Immature natural killer cell (primary cell): Measurements from ENCODE around the gene PHAF1. TPM values are rescaled to one million over a fixed set of nuclear protein-coding genes. Genes with fewer than 3 reads are reported as not detected.
A peak's percentile ranks its signal among the peaks of the same experiment; 100 is the strongest.

Source experiments
- DNase-seq, 3 donors: peaks; one replicate each; pipeline ENCODE4 v3.0.0; 2022; ENCODE audit warnings: mixed read lengths in 1 of 3
- H3K27ac Mint-ChIP-seq, 6 donors: one replicate each; pipeline ENCODE4 v1.8.0; 2020; ENCODE audit warnings: mixed read lengths in 6 of 6, mild to moderate bottlenecking in 5 of 6, inconsistent platforms in 4 of 6, moderate library complexity in 3 of 6
- H3K27me3 Mint-ChIP-seq, 3 donors: one replicate each; pipeline ENCODE4 v1.8.0; 2020 to 2021; ENCODE audit warnings: low read depth in 3 of 3, mild to moderate bottlenecking in 3 of 3, mixed read lengths in 3 of 3, moderate library complexity in 3 of 3, inconsistent platforms in 1 of 3
- H3K36me3 Mint-ChIP-seq, 3 donors: one replicate each; pipeline ENCODE4 v1.8.0; 2020; ENCODE audit warnings: mixed read lengths in 3 of 3, inconsistent platforms in 2 of 3, mild to moderate bottlenecking in 2 of 3
- H3K4me1 Mint-ChIP-seq, 2 donors: one replicate each; pipeline ENCODE4 v1.8.0; 2020; ENCODE audit warnings: inconsistent platforms in 2 of 2, mild to moderate bottlenecking in 2 of 2, mixed read lengths in 2 of 2, moderate library complexity in 1 of 2
- H3K4me3 Mint-ChIP-seq, 5 donors: one replicate each; pipeline ENCODE4 v1.8.0; 2020; ENCODE audit warnings: mild to moderate bottlenecking in 5 of 5, mixed read lengths in 5 of 5, inconsistent platforms in 3 of 5, moderate library complexity in 3 of 5
- H3K9me3 Mint-ChIP-seq, 6 donors: one replicate each; pipeline ENCODE4 v1.8.0; 2020; ENCODE audit warnings: mild to moderate bottlenecking in 6 of 6, mixed read lengths in 6 of 6, inconsistent platforms in 4 of 6, moderate library complexity in 3 of 6
- polyA plus RNA-seq, 3 donors: library from polyadenylated mRNA; unstranded; fragments of 300-500 nt; fragmentation: Illumina TruSeq; gene quantifications; one replicate each; pipeline ENCODE4 v1.2.3, GENCODE V29; 2021

The PHAF1 gene
- polyA plus RNA-seq, 3 donors from 2014 or later, result 5.7 to 15.1 (median 14.4) TPM

DNA sequence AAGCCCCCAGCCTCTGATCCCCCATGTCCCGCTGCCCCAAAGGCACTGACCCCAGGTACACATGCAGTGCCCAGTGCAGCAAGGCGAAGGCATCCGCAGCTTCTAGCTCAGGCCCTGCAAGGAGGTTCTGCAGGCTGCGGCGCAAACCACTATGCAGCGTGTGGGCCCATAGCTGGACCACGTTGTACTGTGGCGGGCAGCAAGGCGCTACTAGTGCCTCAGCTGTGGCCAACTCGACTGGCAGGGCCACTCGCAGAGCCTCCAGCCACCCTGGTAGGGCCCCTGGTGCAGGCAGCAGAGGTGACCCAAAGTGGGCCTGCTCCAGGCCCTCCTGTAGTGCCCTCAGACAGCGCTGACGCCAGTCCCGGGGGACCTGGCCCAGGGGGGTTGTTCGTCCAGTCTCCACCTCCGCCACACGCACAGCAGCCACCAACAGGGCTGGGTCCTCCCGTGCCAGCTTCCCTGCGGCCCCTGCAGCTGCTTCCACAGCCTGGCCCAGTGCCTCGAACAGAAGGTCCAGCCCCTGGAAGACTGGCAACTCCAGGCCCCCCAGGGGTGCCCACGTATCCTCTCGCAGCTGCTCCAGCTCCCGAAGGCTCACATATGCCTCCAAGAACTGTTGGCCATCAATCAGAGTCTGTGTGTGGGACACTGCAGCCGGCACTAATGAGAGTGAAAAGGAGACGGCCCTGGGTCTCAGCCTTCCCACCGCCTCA is 77.6 kb downstream of the PHAF1 start:
- H3K36me3 Mint-ChIP-seq, result no peaks in the 10 kb centered on the region
- H3K4me3 Mint-ChIP-seq, result no peak overlapping the region
- DNase-seq, result no peak
- H3K4me1 Mint-ChIP-seq, result peaks cover 17 to 21% of the 10 kb centered on the region in 2 donors
- no peak overlapping the region for H3K27ac Mint-ChIP-seq
- no peaks in the 10 kb centered on the region for H3K9me3 Mint-ChIP-seq
- peaks cover 7 to 8% (median 7%) of the 10 kb centered on the region in 3 donors for H3K27me3 Mint-ChIP-seq

GRCh38 chr16:67188323-67188722 is 78.6 kb downstream of the PHAF1 start:
- Mint-ChIP-seq H3K27me3 (peaks cover 7 to 8% (median 7%) of the 10 kb centered on the region in 3 donors), H3K9me3 (no peaks in the 10 kb centered on the region), H3K4me3 (no peak overlapping the region), H3K36me3 (no peaks in the 10 kb centered on the region), H3K4me1 (peaks cover 27 to 31% of the 10 kb centered on the region in 2 donors), H3K27ac (no peak overlapping the region)
- no peak for DNase-seq

DNA sequence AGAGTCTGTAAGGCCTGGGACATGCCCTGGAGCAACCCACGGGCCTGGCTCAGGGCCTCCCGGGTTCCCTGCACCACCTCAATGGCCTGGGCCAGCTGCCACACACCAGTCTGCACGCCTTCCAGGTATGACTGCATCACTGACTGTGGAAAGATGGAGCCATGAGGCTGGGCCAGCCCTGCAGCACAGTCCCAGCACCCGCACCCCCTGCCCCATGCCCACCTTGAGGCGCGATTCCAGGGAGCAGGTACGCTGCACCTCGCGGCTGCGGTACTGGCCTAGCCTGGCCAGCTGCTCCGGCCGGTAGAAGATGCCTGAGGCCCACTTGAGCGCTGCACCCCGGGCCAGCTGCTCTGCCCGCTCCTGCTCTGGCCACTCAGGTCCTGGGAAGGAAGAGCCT is 79.1 kb downstream of the PHAF1 start:
- Mint-ChIP-seq H3K4me3 (no peak overlapping the region), H3K9me3 (no peaks in the 10 kb centered on the region), H3K36me3 (no peaks in the 10 kb centered on the region), H3K27me3 (peaks cover 7 to 10% (median 7%) of the 10 kb centered on the region in 3 donors), H3K4me1 (peaks cover 32 to 36% of the 10 kb centered on the region in 2 donors), H3K27ac (no peak overlapping the region)
- DNase-seq, result no peak

- DNase-seq, result no peak
- Mint-ChIP-seq H3K27me3 (peaks cover 7 to 10% (median 7%) of the 10 kb centered on the region in 3 donors), H3K9me3 (no peaks in the 10 kb centered on the region), H3K36me3 (no peaks in the 10 kb centered on the region), H3K27ac (no peak within 1 kb of the TSS), H3K4me3 (peak within 1 kb of the TSS in 2 of 5 donors; percentile 88 to 91), H3K4me1 (peaks cover 39% of the 10 kb centered on the region in 2 donors)
Measured at GRCh38 chr16:67190041-67190440, 80.3 kb downstream of the PHAF1 start, which contains the start of gene EXOC3L1. Gene EXOC3L1, minus strand, starts transcription at chr16:67190136. Its CDS starts 460 bp downstream, at chr16:67189676.

DNA sequence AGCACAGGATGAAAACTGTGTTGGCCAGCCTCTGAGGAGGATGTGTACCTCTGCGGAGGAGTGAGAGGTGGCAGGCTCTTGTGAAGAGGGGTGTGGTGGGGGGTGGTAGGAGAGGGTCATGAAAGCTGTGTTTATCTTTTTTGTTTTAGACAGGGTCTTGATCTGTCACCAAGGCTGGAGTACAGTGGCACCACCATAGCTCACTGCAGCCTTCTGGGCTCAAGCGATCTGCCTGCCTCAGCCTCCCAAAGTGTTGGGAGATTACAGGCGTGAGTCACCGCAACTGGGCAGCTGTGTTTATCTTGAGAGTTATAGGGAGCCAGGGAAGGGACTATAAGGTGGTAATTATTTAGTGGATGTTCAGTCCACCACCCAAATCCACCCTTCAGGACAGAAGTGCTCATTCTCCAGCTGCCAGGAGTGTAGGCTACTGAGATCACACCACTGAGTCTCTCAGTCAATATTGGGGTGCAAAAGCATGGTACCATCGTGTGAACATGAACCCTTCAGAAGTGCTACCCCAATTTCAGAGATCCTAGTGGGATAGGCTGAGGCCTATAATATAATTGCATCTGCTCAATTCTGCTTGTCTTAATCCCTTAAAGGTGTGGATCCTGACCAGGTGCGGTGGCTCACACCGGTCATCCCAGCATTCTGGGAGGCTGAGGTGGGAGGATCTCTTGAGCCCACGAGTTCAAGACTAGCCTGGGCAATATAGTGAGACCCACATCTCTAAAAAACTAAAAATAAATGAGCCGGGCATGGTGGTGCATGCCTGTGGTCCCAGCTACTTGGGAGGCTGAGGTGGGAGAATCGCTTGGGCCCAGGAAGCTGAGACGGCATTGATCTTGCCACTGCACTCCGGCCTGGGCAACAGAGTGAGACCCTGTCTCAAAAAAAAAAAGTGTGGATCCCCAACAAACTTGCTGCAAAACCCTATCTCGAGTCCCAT is 81.0 kb downstream of the PHAF1 start:
- H3K4me1 Mint-ChIP-seq, result peaks cover 32 to 35% of the 10 kb centered on the region in 2 donors
- H3K27me3 Mint-ChIP-seq, result peaks cover 2 to 9% (median 5%) of the 10 kb centered on the region in 3 donors
- peaks cover 0 to 3% (median 0%) of the 10 kb centered on the region in 3 donors for H3K36me3 Mint-ChIP-seq
- H3K4me3 Mint-ChIP-seq, result peak overlapping the region in 3 of 5 donors; percentile 88 to 91 (median 88)
- no peak overlapping the region for H3K27ac Mint-ChIP-seq
- no peak for DNase-seq
- no peaks in the 10 kb centered on the region for H3K9me3 Mint-ChIP-seq

DNA sequence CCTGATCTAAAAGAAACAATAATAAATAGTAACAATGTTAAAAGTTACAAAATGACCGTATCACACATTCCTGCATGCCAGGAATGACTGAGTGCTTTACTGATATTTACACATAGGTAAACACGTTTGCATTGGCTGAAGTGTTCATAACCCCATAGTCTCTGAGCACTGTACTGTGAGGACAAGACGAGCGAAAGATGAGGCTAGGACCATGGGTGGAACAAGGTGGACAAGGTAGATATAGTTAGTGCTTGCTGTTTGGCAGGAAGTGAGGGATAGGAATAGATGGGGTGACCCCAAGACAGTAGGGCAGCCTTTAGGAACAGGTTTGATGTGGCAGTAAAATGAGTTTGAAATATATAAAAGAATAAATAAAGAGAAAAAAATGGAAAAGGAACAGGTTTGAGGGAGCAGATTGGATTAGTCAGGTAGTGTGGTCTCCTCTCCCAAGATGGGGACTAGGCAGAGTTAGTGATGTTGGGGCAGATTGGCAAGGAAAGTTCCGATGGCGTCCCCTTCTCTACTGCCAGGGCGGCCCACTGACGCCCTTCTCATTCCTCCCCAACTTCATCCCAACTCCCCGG is 81.8 kb downstream of the PHAF1 start:
- Mint-ChIP-seq H3K27ac (peak overlapping the region; percentile 57 to 93 (median 87)), H3K9me3 (no peaks in the 10 kb centered on the region), H3K4me3 (peak overlapping the region; percentile 88 to 92 (median 88)), H3K36me3 (peaks cover 6 to 11% (median 6%) of the 10 kb centered on the region in 3 donors), H3K27me3 (peaks cover 1 to 9% (median 5%) of the 10 kb centered on the region in 3 donors), H3K4me1 (peaks cover 35 to 41% of the 10 kb centered on the region in 2 donors)
- no peak for DNase-seq

GRCh38 chr16:67191995-67192681 is 82.4 kb downstream of the PHAF1 start, which contains the start of gene E2F4:
Gene E2F4, plus strand, starts transcription at chr16:67192155. Its CDS starts 73 bp downstream, at chr16:67192228.
- H3K27ac Mint-ChIP-seq, result peak within 1 kb of the TSS; percentile 75 to 93 (median 87)
- peak; percentile 87 to 89 (median 88) for DNase-seq
- no peaks in the 10 kb centered on the region for H3K9me3 Mint-ChIP-seq
- H3K27me3 Mint-ChIP-seq, result peaks cover 1 to 9% (median 5%) of the 10 kb centered on the region in 3 donors
- H3K4me3 Mint-ChIP-seq, result peak within 1 kb of the TSS; percentile 88 to 92 (median 88)
- H3K4me1 Mint-ChIP-seq, result peaks cover 39 to 46% of the 10 kb centered on the region in 2 donors
- peaks cover 11 to 16% (median 11%) of the 10 kb centered on the region in 3 donors for H3K36me3 Mint-ChIP-seq

- H3K9me3 Mint-ChIP-seq, result no peaks in the 10 kb centered on the region
- peak overlapping the region; percentile 88 to 92 (median 88) for H3K4me3 Mint-ChIP-seq
- DNase-seq, result no peak
- peaks cover 39 to 46% of the 10 kb centered on the region in 2 donors for H3K4me1 Mint-ChIP-seq
- H3K36me3 Mint-ChIP-seq, result peaks cover 11 to 20% (median 11%) of the 10 kb centered on the region in 3 donors
- H3K27me3 Mint-ChIP-seq, result peaks cover 1 to 7% (median 5%) of the 10 kb centered on the region in 3 donors
- peak overlapping the region; percentile 75 to 88 (median 84) for H3K27ac Mint-ChIP-seq
Measured at GRCh38 chr16:67192781-67193361, 83.1 kb downstream of the PHAF1 start.

DNA sequence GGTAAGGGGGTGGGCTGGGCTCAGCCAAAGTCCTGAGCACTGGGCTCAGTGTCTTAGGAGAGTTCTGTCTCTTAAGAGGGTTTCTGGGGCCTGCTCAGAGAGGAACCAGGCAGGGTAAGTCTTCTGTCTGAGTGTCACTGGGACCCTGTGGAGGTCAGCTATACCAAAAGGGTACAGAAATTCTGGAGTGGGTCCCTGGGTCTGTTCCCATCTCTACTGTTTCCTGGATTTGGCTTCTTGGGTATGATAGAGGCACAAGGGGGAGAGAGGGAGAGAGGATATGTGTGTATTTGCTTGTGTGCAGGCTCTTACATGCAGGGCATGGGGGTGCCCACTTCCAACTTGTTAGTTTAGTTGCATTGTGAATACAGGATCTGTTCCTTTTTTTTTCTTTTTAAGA is 83.8 kb downstream of the PHAF1 start:
- H3K36me3 Mint-ChIP-seq, result peaks cover 11 to 20% (median 11%) of the 10 kb centered on the region in 3 donors
- no peaks in the 10 kb centered on the region for H3K9me3 Mint-ChIP-seq
- peaks cover 39 to 46% of the 10 kb centered on the region in 2 donors for H3K4me1 Mint-ChIP-seq
- no peak for DNase-seq
- peaks cover 3 to 7% (median 5%) of the 10 kb centered on the region in 3 donors for H3K27me3 Mint-ChIP-seq
- peak overlapping the region; percentile 62 to 88 (median 77) for H3K27ac Mint-ChIP-seq
- peak overlapping the region; percentile 88 to 92 (median 88) for H3K4me3 Mint-ChIP-seq

DNA sequence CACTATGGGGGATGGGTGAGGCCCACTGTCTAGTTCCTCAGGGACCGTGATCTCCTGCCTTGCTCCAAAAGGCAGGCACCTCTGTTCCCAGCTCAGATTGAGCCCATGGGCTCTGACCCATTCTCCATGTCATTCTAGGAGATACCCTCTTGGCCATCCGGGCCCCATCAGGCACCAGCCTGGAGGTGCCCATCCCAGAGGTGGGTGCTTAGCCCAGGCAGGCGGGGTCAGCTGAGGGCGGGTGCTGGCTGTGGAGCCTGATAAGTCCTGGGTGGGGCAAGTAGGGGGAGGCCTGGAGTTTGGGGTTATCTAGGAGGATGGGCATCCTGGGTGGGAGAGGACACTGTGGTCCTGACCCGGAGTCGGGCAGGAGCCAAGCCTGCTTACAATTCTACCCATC is 84.5 kb downstream of the PHAF1 start:
- Mint-ChIP-seq H3K27me3 (peaks cover 3 to 7% (median 5%) of the 10 kb centered on the region in 3 donors), H3K9me3 (no peaks in the 10 kb centered on the region), H3K4me1 (peaks cover 39 to 46% of the 10 kb centered on the region in 2 donors), H3K4me3 (peak overlapping the region; percentile 88 to 92 (median 88)), H3K36me3 (peaks cover 11 to 20% (median 11%) of the 10 kb centered on the region in 3 donors), H3K27ac (peak overlapping the region in 3 of 6 donors; percentile 62 to 83 (median 77))
- no peak for DNase-seq

DNA sequence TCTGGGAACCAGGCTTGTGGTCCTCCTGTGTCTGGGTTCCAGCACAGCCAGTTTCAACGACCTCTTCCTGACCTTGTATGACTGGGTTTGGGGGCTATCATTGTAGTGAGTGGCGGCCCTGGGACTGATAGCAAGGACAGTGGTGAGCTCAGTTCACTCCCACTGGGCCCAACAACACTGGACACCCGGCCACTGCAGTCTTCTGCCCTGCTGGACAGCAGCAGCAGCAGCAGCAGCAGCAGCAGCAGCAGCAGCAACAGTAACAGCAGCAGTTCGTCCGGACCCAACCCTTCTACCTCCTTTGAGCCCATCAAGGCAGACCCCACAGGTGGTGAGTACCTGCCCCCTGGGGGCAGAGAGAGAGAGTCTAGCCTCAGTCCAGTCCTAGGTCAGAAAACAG is 85.9 kb downstream of the PHAF1 start:
- Mint-ChIP-seq H3K36me3 (peaks cover 11 to 20% (median 11%) of the 10 kb centered on the region in 3 donors), H3K4me3 (no peak overlapping the region), H3K4me1 (peaks cover 39 to 46% of the 10 kb centered on the region in 2 donors), H3K9me3 (no peaks in the 10 kb centered on the region), H3K27me3 (peaks cover 3 to 5% (median 4%) of the 10 kb centered on the region in 3 donors), H3K27ac (peak overlapping the region in 2 of 6 donors; percentile 32 to 66)
- DNase-seq, result no peak

DNA sequence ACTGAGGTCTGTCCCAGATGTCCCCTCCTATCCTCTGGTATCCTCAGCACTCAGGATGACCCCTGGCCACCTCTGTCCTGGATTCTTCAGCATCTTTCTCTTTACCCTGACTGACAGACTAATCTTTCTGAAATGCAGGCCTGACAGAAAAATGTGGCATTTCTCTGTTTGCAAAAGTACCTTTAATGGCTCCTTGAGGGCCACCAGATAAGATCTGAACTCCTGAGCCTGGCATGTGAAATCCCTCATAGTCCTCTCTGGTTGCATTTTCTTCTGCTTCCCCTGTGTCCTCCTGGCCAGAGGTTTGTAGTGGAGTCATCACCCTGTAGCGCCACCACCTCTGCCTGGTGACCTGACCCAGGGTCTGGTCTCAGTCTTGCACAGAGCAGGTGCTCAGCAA is 87.1 kb downstream of the PHAF1 start:
- no peak overlapping the region for H3K4me3 Mint-ChIP-seq
- peaks cover 32 to 38% of the 10 kb centered on the region in 2 donors for H3K4me1 Mint-ChIP-seq
- peaks cover under 1 to 5% (median 4%) of the 10 kb centered on the region in 3 donors for H3K27me3 Mint-ChIP-seq
- DNase-seq, result no peak
- peaks cover 11 to 20% (median 11%) of the 10 kb centered on the region in 3 donors for H3K36me3 Mint-ChIP-seq
- no peaks in the 10 kb centered on the region for H3K9me3 Mint-ChIP-seq
- peak overlapping the region in 3 of 6 donors; percentile 54 to 55 (median 54) for H3K27ac Mint-ChIP-seq
